NCI-H774 (cell line): ENCODE data around the gene ARF1.

Experiments used
- DNase-seq: peaks from one replicate; lab custom pipeline; 2025; lab: John Stamatoyannopoulos, UW

ARF1 gene

DNA sequence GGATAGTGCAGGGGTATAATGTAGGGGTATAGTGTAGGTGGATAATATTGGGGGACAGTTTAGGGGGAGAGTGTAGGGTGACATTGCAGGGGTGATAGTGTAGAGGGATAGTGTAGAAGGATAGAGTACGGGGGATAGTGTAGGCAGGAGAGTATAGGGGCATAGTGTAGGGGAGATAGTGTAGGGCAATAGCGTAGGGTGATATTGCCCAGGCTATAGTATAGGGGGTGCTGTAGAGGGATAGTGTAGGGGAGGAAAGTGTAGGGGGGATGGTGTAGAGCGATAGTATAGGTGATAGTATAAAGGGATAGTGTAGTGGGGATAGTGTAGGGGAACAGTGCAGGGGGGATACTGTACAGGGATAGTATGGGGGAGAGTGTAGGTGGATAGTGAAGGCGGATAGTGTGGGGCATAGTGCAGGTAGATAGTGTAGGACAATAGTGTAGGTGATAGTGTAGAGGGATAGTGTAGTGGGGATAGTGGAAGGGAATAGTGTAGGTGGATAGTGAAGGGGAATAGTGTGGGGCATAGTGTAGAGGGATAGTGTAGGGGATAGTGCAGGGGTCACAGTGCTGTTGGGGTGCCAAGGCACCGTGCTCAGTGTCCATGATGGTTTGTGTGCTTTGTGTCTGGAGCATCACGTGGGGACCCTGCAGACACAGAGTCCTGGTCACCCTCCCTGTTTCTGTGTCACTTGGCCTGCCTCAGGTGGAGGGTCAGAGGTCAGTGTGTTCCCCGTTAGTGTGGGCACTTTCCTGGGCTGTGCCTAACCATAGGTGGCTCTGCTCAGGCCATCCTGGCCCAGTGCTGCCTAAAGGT, 10.5 kb upstream of the ARF1 start:
- DNase-seq: no peak

DNA sequence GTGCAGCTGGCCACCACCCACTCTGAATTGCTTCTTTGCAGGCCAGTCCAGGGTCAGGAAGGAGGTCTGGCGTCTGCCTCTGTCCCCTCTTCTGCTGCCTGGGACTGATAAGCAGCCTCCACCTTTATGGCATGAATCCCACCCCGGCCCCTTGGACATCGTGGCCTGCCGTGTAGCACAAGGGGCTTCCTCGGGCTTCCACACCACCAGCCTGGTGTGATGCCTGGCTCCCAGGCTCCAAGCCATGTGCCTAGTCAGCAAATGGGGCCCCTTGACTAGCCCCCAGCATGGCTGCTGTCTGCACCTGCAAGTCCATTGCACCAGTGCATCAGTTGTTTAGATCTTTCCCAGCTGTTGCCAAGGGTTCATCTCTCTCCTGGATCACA, 9.9 kb upstream of the ARF1 start:
- no peak for DNase-seq

DNA sequence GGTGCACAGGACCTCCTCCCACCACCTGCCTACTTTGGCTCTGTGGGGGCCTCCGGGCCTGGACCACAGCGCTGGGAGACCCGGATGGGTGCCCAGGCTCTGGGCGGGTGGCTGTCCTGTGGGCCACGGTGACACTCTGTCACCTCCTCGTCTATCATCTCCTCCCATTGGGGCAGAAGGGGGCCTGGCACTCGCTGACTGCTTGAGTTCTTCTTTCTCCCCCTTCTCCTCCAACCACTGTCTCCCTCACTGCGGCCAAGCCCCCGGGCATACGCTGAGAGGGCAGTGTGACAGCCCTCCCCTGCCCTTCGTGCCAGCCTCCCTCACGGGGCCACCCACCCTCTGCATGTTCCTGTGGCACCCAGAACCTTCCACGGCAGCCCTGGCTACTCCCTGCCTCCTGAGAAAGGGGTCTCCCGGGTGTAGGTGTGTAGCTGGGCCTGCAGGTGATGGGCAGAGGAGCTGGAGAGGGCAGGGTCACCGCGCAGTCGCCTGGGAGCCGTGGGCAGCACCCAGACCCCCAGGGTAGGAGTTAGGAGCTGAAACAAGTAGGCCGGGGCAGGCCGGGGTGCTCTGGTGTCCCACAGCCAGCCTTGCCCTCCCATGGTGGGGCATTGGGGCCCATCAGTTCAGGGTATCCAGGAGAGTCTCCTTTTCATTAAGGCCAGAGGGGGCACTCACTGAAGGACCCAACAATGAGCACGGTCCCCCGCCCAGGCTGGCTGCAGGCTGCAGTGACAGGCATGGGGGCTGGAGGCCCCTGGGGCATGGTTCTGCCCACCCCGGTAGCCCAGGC, 9.2 kb upstream of the ARF1 start:
- no peak for DNase-seq

DNA sequence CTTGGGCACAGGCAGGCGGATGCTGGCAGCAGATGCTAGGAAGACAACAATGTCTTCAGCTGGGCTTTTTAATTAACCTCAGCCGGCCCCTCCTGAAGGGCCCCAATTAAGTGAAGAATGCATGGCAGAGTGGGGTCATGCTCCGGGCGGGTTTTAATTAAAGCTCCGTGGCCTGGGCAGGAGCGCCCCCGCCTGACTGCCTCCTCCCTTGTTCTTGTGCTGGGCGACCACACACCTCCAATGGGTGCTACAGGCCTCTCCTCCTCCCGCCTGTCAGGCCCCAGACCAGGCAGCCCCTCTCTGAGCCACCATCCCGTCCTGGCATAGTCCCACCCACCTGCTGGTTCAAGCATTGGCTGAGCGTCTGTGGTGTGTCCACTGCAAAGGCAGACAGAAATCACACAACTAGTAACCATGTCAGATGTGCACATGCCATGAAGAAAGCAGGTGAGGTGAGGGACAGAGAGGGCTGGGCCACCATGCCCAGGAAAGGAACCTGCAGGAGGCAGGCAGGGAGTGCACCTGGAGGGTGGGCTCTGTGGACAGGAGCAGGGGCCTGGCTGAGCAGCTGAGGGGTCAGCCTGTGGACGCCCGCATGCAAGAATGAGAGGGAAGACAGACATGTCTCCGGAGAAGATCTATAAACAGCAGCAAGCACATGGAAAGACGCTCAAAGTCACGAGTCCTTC, 8.5 kb upstream of the ARF1 start:
- no peak for DNase-seq

DNA sequence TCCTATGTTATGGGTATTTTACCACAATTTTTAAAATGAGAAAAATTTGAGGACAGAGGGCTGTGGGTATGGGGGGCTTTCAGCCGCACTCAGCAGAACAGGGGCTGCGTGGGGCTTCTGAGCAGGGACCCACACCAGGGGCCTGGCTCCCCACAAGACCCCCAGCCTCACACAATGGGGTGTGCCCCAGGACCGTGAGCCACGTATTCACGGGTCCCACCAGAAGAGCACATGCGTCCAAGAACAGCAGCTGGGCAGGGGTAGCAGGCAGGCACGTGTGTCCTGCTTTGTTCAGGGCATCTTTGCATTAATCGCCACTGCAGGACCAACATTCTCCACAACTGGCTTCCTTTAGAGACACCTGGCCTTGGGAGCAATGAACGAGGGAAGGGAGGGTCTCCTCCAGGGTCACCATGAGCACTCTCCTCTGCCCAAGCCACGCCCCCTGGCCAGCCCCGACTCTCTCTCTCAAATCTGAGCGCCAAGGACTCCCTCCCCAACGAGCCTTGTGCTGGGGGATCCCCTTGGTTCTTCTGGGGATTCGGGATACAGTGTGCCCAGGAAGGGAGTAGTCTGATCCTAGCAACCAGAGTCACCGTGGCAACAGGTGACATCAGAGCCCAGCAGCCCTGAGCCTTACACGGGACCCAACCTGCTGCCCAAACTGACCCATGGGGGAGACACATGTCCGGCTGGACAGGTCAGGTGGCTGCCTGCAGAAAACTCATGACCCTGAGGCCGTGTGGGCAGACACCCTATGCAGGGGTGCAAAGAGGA, 7.4 kb upstream of the ARF1 start:
- DNase-seq: no peak

DNA sequence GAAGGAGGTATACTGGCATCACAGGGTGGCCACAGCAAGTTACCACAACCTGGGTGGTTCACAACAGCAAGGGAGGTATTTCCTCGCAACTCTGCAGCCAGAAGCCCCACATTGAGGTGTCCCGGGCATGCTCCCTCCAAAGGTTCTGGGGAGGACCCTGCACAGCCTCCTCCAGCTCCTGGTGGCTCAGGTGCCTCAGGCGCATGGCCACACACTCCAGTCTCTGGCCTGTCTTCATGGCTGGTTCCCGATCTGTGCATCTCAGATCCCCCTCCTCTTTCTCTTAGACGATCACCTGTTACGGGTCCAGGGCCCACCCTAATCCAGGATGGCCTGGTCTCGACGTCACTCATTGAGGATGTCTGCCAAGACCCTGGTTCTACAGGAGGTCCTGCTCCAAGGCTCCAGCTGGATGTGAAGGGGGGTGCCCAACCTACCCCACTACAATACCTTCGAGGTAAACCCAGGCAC, 6.7 kb upstream of the ARF1 start:
- DNase-seq: no peak

DNA sequence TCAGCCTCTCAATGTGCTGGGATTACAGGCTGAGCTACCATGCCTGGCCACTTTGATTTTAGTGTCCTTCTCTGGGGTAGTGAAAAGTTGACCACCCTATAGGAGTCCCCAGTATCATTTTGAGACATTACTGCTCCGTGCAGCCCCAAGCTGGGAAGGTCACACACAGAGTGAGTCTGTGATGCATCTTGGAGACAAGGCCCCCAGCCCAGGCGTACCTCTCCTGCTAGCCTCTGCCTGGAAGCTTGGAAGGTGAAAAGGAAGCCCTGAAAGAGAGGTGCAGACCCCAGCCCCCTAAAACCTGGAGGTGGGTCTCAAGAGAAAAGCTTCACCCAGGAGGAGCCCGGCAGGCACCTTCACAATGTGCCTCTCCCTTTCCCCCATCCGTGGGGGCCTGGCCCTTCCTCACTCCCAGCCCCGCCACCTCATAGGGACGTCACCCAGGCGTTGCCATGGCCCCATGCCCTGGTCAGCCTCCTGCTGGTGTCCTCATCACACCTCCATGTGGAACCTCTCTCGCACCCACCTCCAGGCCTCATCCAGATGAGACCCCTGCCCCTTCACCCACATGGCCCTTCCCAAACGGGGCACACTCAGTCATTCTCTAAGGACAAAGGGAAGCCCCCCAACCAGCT, 5.6 kb upstream of the ARF1 start:
- no peak for DNase-seq

DNA sequence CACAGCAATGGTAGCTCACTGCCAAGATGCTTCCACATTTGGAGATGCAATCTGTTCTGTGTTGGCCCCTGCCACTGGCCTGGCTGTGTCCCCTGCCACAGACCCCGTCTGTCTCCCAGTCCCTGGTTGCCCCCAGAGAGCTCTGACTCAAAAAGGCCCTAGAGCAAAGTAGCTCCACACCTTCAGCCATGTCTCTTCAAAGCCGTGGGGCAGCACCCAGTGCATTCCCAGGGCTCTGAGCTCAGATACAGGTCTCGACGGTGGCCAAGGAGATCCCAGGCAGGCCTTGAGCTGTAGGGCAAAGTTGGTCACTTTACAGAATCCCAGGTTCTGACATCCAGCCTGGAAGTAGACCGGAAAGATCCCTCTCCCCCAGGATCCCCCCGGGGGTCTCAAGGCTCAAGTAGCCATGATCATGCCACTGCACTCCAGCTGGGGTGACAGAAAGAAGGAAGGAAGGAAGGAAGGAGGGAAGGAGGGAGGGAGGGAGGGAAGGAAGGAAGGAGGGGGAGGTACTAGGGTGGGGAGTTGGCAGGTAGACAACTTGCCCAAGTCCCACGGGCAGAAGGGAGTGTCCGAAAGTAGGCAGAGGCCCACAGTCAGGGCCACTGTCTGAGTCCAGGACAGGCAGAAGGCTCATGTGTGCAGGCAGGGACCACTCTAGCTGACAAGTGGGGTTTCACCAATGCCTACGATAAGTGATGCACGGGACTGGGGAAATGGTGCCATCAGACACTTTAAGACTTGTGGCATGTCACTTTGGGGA, 4.8 kb upstream of the ARF1 start:
- no peak for DNase-seq

DNA sequence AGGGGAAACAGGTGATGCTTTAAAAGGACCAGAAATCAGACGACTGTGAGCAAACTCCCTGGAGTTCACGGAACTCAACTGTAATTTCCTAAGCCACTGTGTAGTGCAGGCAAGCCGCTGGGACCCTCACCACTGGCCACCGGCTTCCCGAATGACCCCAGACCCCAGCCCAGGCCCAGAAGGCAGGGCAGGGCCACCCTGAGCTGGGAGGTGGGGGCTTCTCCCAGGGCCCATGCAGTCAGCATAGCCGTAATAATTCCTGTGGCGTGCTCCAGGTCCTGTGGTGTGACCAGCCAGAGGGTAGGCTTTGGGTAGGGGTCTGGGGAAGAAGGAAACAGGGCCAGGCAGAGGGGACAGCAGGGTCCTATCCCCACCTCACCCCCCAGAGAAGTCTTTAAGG, 3.5 kb upstream of the ARF1 start:
- DNase-seq: no peak

DNA sequence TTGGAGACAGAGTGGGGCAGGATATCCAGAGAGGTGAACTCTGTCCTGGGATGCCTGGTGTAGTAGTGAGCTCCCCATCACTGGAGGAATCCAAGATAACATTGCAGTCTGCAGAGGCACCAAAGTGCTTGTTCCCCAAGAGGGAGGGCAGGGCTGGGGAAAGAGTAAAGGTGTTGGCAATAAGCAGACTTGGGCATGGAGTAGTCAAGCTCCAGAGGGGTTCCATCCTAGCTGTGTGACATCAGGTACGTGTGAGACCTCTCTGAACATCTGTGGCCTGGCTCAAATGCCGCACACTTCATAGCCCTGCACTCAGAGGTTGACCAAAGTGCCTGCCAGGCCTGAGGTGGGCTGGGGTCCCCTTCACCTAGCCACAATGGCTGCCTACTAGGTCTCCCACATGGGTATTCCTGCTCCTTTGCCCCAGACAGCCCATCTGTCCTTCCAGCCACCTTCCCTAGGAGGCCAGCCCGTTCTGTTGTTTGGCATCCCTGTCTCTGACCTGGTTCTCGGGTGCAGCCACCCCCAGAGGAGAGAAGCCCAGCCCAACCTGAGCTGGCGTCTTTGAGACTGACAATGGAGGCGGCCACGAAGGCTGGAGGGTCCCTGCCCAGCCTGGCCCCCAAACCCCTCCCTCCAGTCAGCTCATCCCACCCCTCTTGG, 2.8 kb upstream of the ARF1 start:
- no peak for DNase-seq

DNA sequence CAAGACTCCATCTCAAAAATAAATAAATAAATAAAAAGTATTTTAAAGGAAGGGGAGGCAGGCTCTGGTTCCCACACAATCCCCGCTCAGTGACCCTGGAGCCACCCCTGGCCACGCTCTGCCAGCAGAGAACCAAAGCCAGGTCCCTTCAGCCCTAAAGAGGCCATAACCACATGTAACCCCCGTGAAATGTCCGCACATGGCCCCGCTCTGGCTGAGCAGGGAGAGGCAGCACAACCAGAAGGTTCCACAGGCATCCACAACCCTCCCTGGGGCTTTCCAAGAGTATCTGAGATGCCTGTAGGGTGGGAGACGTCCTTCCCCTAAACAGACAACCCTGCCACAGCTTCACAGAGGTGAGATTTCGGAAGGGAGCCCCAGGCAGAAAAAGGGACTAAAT, 1.4 kb upstream of the ARF1 start:
- DNase-seq: no peak

DNA sequence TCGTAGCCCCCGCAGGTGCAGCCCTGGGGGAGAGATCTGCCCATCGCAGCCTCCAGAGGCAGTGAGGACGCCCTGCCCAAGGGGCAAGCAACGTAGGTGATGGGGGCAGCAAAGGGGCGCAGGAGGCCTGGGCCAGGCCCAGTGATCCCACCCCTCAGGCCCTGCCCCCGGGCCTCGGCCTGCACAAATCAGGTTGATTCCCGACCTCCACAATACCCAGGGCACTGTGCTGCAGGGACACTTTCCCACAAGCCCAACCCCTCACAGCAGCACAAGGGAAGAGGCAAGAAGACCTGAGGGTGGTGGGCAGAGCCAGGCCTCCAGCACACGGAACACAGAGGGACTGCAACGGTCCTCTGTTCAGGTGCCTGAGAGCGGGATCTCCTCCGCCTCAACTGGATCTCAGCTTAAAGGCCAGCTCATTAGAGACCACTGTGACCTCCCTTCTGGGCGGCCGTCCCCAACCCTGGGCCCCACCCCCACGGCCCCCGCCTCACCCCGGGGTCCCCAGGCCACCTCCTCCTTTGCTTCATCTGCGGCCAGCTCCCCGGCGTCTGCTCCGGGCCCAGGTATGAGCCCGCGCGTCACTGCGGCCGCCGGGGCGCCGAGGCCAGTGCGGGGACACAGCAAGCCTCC, 812 bp upstream of the ARF1 start:
- no peak for DNase-seq

DNA sequence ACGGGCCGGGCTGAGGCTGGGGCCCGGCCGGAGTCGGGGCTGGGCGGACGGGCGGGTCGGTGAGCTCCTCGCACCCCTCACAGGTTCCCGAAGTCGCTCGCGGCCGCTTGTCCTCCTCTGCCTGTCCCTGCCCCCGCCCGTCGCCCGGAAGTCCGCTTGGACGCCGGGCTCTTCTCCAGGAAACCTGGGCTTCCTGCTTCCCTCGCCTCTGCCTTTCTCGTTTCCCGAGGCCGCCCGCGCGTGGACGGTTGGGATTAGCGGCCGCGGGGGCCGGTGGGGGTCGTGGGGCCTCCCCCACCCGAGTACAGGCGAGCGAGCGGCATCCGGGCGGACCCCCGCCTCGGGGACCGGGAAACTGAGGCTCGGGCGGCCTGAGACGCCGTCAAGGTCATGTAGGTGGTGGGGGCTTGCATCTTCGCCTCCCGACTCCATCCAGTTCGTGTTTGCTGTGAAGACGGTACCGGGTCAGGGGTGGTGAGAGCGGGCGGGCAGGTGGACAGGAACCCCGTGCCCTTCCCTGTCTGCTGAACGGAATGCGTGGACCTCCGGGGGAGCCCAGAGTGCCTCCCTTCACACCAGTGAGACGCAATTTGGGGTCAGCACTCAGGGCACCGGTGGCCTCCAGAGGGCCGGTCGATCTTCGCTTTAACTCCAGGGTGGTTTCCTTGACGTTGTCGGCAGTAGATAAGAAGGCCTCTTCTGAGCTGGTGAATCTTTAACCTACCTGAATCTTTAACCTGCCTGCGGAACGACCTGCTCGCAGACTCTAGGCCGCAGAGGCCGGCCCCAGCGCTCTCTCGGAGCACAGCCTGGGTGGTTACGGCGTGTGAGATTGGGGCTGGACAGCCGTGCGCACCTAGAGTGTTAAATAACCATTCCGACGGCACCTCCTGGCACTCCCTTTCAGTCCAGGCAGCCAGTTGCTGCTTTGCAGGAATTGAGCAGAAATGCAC, 686 bp downstream of the ARF1 start:
- no peak for DNase-seq

DNA sequence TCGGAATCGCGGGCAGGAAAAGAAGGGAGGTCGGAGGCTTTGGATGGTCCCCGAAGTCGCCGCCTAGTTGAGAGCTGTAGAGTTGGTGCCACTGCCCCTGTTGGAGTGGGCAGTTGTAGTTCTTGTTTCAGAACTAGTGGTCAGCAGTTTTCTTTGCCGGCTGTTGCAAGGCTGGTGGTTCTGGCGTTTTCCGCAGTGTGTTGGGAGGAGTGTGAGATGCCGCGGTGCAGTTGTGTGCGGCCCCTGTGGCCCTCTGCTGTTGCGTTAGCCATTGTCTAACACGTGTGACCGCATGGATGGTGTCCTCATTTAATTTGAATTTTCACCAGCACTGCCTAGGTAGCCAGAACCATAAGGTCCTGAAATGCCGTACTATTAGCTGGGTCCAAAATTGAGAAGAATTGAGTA, 1.4 kb downstream of the ARF1 start:
- no peak for DNase-seq

DNA sequence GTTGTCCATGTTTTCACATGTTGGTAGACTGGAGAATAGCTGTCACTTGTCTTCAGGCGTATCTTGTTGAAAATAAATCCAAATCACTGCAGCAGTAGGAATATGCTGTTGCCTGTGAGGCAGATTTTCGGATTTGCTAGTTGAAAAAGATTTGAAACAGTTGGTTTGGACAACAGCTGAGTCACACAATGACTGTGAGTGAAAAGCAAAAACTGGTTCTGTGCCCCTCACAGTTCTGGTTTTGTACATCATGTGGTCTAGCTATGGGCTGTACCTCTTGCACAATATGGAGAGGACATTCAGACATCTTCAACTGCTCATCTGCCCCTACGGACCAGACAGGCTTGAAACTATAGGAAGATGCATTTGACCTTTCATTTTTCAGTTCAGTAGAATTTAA, 1.8 kb downstream of the ARF1 start:
- DNase-seq: no peak

DNA sequence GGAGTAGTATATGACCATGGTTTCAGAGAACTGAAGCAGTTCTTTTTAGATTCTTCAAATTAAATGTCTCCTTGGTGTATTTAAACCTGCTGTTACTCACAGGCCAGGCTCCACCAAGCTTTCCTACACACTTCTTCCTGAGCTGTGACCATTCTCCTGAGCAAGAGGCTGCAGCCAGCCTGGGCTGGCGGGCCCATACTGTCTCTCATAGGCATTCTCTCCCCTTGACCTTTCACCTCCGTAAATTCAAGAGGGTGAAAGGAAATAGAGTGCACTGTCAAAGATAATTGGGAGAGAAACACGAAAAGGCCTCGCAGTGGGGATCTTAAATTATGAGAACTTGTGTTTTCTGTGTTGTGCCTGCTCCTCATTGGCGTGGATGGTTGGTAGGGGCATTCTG, 2.3 kb downstream of the ARF1 start:
- DNase-seq: no peak

DNA sequence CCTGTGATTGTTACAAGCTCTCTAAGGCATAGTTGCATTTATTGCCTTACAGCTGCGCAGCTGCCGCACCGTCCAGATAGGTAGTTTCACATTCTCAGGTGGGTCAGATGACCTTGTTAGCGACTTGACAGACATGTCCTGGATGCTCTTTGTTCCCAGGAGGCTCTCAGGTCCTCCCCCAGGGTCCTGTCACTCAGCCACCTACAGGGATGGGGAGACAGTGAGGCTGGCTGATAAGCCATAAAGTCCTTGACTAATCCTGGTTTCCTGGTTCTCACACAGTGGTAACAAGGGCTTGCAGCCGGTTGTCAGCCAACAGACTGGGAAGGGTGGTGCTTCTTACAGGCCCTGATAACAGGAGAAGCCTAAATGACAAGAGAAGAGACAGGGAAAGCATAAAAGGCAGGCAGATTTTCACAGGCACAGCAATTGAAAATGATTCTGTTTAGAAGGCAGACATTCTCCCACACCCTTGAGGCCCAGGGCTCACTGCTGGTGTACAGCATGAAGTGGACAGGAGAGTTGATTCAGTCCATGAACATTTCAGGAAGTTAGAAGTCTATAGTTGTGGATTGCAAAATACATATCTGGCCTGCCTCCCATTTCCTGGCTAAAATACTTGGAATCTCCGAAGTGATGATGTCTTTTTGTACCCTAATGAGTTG, 2.9 kb downstream of the ARF1 start:
- no peak for DNase-seq

DNA sequence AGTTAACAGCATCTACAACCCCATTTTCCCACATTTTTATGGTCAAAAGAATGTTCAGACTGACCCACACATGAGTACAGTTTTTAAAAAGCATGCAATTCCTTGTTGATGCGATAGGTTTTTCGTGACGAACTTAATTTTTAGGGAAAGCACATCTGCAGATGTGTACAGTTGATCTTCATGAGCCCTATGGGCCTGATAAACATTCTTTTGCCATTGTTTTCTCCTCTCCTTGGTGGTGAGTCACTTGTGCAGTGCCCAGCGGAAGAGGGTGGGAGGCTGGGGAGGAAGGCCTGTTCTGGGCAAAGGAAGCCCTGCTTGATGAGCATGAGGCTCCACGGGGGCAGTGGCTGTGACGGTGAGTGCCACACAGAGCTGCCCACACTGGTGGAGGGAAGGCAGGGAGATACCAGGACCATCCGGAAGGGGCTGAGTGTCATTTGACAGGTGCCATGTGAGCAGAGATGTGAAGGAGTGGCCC, 5.3 kb downstream of the ARF1 start:
- DNase-seq: no peak
